Naive thymus-derived CD8-positive, alpha-beta T cell (primary cell): ENCODE measurements around the gene NHLH2. TPM values are rescaled to one million over a fixed set of nuclear protein-coding genes. Genes with fewer than 3 reads are reported as not detected.

Source experiments
- ATAC-seq, 2 donors: fragments of 150-1000 bp; cut with Tn5 transposase in 1 of 2; sonication (Bioruptor Pico), chemical (Tn5 transposase) in 1 of 2; 1 replicate in 1 of 2; 2 replicates in 1 of 2; pipeline ENCODE4 v1.10.0; 2021; ENCODE audit warnings: mild to moderate bottlenecking in 2 of 2, moderate library complexity in 2 of 2
- POLR2A ChIA-PET: fragments of 350-600 bp; sonication (Branson Sonifier 250); formaldehyde crosslinking; loops from one replicate; lab custom pipeline; 2021; ENCODE audit warnings: antibody characterized with exemption; lab: Charles Lee
- DNase-seq, 10 donors: peaks; one replicate each; pipeline versions ENCODE4 v3.0.0 to v3.0.0-alpha.2; 2020 to 2022
- H3K27ac Mint-ChIP-seq, 10 donors: one replicate each; pipeline ENCODE4 v1.8.0; 2020 to 2022; ENCODE audit warnings: mild to moderate bottlenecking in 10 of 10, mixed read lengths in 10 of 10, moderate library complexity in 4 of 10, inconsistent platforms in 1 of 10
- H3K27me3 Mint-ChIP-seq, 5 donors: one replicate each; pipeline ENCODE4 v1.8.0; 2021 to 2022; ENCODE audit warnings: mixed read lengths in 5 of 5
- H3K36me3 Mint-ChIP-seq, 3 donors: one replicate each; pipeline ENCODE4 v1.8.0; 2020 to 2022; ENCODE audit warnings: mixed read lengths in 3 of 3, mild to moderate bottlenecking in 2 of 3, inconsistent platforms in 1 of 3
- H3K4me1 Mint-ChIP-seq, 4 donors: one replicate each; pipeline ENCODE4 v1.8.0; 2021 to 2022; ENCODE audit warnings: mixed read lengths in 4 of 4
- H3K4me3 Mint-ChIP-seq, 10 donors: one replicate each; pipeline ENCODE4 v1.8.0; 2020 to 2022; ENCODE audit warnings: mild to moderate bottlenecking in 10 of 10, mixed read lengths in 10 of 10, moderate library complexity in 6 of 10, inconsistent platforms in 1 of 10
- H3K9me3 Mint-ChIP-seq, 9 donors: one replicate each; pipeline ENCODE4 v1.8.0; 2020 to 2022; ENCODE audit warnings: mixed read lengths in 9 of 9, mild to moderate bottlenecking in 3 of 9, inconsistent platforms in 1 of 9, moderate library complexity in 1 of 9
- polyA plus RNA-seq, 3 donors: library from polyadenylated mRNA; unstranded; fragments of 300-500 nt; fragmentation: Illumina TruSeq; gene quantifications; one replicate each; pipeline ENCODE4 v1.2.3, GENCODE V29; 2021
- total RNA-seq, 8 experiments: library from RNA in 2 of 8; stranded (reverse) in 2 of 8; gene quantifications; one replicate each; pipeline ENCODE4 v1.2.3 and lab custom pipeline; 2021 to 2026

The NHLH2 gene
- total RNA-seq (not detected), polyA plus RNA-seq (not detected), total RNA-seq (lab: John Stamatoyannopoulos, UW) (0 to 0.17 (median 0) reads per million in 6 experiments)

DNA sequence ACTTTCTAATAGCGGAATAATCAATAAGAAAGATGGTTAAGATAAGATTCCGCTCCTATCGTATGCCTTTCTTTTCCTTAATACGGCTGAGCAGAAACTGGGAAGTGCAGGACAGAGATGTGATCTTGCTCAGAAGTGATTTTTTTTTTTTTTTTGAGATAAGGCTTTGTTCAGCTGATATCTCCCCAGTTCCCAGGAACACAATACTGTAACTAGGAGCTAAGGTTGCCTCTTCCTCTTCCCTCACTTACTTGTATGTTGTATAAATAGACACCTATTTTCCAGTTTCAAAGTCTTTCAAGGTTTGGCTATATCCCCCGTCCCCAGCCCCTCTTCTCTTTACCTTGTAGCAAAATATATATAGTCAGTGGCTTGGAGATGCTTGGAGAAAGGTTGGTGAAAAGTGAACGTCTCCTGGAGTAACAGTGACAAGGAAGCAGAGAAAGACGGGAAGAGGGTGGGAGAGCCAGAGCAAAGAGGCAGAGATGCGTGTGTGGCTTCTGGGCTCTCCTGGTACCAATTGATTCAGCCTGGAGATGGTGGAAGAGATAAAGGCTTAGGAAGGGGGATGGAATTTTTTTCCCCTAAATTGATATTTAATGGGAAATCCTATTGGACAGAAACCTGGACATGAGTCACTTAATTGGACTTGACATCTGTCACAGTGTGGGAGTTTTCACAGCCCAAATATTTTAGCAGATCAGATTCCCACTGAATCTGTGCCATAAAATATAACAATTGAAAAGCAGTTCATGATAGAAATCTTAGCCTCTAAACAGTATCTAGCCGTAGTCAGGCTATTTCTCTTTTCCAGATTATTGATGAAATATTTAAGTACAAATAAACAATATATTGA, at the start of gene NHLH2:
Gene NHLH2 (minus strand): TSS at position 522 of the 856 bp plus-strand sequence. CDS start 2,754 bp downstream, outside the sequence.
- peaks cover 41 to 85% (median 47%) of the 10 kb centered on the region in 5 donors for H3K27me3 Mint-ChIP-seq
- ATAC-seq = no peak
- POLR2A ChIA-PET = no interaction called here
- DNase-seq = no peak
- H3K4me1 Mint-ChIP-seq = peaks cover 2 to 12% (median 7%) of the 10 kb centered on the region in 4 donors
- H3K27ac Mint-ChIP-seq = no peak within 1 kb of the TSS
- peak within 1 kb of the TSS in 4 of 10 donors; percentile 46 to 56 (median 48) for H3K4me3 Mint-ChIP-seq
- peaks cover 0 to 7% (median 0%) of the 10 kb centered on the region in 9 donors for H3K9me3 Mint-ChIP-seq
- H3K36me3 Mint-ChIP-seq = no peaks in the 10 kb centered on the region

DNA sequence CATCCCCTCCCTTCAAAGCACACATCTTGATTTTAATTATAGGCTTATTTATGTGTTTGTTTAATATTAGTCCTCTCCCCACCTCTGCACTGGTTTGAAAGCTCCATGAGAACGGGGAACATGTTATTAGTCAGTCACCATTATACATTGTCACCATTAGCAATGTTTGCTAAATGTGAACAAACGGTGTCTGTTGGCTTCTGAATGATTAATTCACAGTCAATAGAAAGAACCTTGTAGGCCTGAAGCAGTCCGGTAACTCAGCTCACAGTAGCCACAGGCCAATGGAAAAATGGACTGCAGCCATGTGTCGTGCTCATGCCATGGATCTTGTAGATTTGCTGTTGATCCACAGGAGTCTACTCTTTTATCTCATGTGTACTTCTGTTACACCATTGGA, 49.7 kb upstream of the NHLH2 start:
- DNase-seq (no peak), ATAC-seq (no peak)
- H3K9me3 Mint-ChIP-seq = no peaks in the 10 kb centered on the region
- H3K36me3 Mint-ChIP-seq = no peaks in the 10 kb centered on the region
- H3K4me3 Mint-ChIP-seq = no peak overlapping the region
- POLR2A ChIA-PET = no interaction called here
- no peaks in the 10 kb centered on the region for H3K4me1 Mint-ChIP-seq
- H3K27ac Mint-ChIP-seq = no peak overlapping the region
- peaks cover 0 to 18% (median 3%) of the 10 kb centered on the region in 5 donors for H3K27me3 Mint-ChIP-seq

DNA sequence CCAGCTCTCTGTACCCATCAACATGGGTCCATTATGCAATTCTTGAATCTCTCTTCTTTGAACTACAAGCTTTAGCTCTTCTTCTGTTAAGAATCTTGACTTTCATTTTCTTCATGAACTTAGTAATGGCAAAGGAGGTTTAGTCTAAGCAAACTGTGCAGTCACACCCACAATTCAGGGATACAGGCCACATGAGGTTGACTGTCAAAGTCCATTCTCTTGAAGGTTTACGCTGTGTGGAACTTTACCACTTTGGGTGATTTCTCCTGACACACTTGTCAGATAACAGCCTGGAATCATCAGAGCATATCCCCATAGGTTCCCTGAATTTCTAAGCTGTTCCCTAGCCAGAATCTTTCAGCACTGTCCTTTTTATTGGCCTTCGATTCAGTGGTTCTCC, 48.0 kb upstream of the NHLH2 start:
- no peak for DNase-seq
- H3K9me3 Mint-ChIP-seq = no peaks in the 10 kb centered on the region
- H3K27me3 Mint-ChIP-seq = peaks cover 0 to 19% (median 3%) of the 10 kb centered on the region in 5 donors
- no peaks in the 10 kb centered on the region for H3K36me3 Mint-ChIP-seq
- POLR2A ChIA-PET = no interaction called here
- H3K4me3 Mint-ChIP-seq = no peak overlapping the region
- no peak overlapping the region for H3K27ac Mint-ChIP-seq
- no peaks in the 10 kb centered on the region for H3K4me1 Mint-ChIP-seq
- ATAC-seq = no peak

DNA sequence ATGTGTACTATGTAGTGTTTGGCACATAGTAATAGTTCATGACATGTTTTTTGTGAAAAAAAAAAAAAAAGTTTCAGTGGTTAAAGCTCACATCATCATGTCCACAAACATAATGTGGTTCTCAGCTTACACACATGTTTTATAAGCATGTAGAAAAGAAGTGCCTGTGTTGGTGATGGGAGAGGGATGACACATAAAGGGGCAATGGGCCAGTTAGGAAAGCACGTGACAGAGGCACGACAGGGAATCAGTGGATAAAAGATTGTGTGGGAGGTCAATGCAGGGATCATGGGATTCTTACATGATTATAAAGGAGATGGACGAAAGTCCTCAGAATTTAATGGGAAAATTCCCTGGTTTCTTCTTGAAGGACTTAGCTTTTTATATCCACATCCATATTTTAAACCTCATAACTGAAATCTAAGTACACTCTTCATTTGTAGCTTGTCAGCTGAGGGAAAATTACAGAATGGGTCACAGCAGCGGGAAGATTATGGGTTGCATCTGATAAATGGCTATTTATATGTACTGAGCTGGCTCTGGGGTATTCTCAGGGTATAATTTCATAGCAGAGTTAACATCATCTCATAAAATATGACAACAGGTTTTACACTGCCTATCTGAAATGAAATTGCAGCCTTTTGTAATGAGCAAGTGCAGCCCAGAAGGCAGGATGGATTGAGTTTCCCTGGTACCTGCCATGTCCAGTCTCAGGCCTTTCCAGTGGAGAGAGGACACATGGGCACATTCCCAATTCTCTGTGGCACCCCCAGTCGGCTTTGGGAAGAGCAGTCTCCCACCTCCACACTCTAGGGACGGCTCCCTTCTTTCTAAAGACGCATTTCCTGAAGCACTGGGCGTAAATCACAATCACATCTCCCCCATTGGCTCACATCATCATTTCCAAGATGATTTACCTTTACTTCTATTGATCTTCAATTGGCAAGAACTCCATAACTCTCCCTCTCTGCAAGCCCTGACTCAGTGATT, 42.3 kb upstream of the NHLH2 start:
- DNase-seq (no peak), ATAC-seq (no peak)
- Mint-ChIP-seq H3K27me3 (peaks cover 6 to 17% (median 11%) of the 10 kb centered on the region in 5 donors), H3K9me3 (no peaks in the 10 kb centered on the region), H3K36me3 (no peaks in the 10 kb centered on the region), H3K4me3 (no peak overlapping the region), H3K27ac (no peak overlapping the region), H3K4me1 (no peaks in the 10 kb centered on the region)
- POLR2A ChIA-PET = no interaction called here

DNA sequence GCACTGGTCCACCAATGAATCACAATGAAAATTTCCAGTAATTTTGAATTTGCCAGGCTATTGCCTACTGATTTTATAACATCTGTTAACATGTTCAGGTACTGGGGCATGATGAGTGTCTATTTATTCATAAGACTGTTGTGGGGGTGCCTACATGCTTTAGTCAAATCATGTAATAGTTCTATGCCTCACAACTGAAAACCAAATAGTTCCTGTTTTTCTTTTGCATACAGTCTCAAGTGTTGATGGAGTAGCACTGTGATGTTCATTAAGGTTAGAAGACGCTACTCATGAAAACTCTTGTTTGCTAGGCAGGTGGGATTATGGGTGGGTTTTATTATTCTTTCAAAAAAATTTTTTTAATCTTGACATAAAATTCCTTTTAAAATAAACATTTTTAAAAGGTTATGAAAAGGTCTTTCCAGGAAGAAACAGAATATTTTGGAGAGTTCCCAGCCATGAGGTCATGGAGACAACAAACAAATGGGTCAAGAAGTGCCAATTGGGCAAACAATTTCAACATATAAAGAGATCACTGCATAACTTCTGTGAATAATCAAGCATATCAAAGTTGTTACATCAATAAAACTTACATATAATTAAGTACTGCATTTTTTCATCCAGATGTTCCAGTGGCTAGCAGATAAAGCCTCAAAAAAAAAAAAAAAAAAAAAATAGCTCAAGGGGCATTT, 40.2 kb upstream of the NHLH2 start:
- Mint-ChIP-seq H3K4me1 (no peaks in the 10 kb centered on the region), H3K9me3 (no peaks in the 10 kb centered on the region), H3K36me3 (no peaks in the 10 kb centered on the region), H3K27ac (no peak overlapping the region), H3K4me3 (no peak overlapping the region), H3K27me3 (peaks cover 6 to 23% (median 16%) of the 10 kb centered on the region in 5 donors)
- POLR2A ChIA-PET = no interaction called here
- DNase-seq (no peak), ATAC-seq (no peak)

DNA sequence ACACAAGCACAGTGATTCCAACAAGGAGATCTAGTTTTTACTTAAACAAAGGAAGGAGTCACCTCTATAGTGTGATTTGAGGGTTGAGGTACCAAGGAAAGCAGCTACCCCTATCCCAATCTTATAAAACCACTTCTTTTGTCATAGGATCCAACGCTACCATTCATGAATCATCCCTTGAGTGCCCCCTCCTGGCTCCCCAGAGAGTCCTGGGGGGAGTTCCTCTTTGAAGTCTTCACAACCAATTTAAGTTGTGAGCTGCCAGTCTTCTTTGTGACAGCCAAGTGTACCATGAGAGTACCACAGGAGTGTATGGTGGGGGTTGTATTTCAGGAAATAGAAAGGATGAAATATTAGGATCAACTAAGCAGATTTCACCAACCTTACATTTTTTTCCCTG, 39.1 kb upstream of the NHLH2 start:
- no peaks in the 10 kb centered on the region for H3K9me3 Mint-ChIP-seq
- POLR2A ChIA-PET = no interaction called here
- H3K4me1 Mint-ChIP-seq = no peaks in the 10 kb centered on the region
- H3K27ac Mint-ChIP-seq = no peak overlapping the region
- no peak for ATAC-seq
- no peak overlapping the region for H3K4me3 Mint-ChIP-seq
- H3K36me3 Mint-ChIP-seq = no peaks in the 10 kb centered on the region
- peaks cover 6 to 26% (median 20%) of the 10 kb centered on the region in 5 donors for H3K27me3 Mint-ChIP-seq
- no peak for DNase-seq

DNA sequence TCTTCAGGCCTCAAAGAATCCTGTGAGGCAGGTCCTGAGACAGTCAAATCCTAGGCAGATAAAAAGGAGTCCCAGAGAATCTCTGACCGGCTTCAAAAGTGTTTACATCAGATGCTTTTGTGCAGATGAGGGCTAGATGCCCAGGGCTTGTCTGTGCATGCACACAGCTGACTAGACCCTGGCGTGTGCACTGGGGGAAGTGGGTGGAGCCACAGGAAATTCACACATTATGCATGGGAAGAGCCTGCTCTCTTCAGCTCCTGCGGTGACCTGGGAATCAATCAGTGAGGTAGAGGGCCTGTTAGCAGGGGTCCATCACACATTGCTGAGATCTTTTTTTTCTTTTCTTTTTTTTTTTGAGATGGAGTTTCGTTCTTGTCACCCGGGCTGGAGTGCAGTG, 36.6 kb upstream of the NHLH2 start:
- H3K27ac Mint-ChIP-seq = no peak overlapping the region
- H3K4me3 Mint-ChIP-seq = no peak overlapping the region
- POLR2A ChIA-PET = no interaction called here
- no peaks in the 10 kb centered on the region for H3K36me3 Mint-ChIP-seq
- peaks cover 11 to 30% (median 28%) of the 10 kb centered on the region in 5 donors for H3K27me3 Mint-ChIP-seq
- ATAC-seq = no peak
- DNase-seq = no peak
- H3K9me3 Mint-ChIP-seq = no peaks in the 10 kb centered on the region
- no peaks in the 10 kb centered on the region for H3K4me1 Mint-ChIP-seq

DNA sequence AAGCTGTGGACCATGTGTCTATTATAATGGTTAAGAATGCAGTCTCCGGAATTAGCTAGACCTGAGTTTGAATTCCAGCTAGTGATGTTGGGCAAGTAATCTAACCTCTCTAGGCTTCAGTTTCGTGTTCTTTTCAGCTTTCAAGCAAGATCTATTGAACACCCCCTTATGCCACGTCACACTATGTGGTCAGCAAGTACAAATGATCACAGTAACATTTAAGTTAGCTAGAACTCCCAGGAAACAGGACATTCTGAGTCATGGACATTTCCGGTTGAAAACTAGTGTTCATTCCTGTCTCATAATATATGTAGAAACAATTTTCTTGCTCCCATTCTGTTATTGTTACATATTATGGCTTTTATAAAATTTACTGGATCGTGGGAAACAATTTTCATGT, 34.0 kb upstream of the NHLH2 start:
- H3K4me1 Mint-ChIP-seq = no peaks in the 10 kb centered on the region
- no peaks in the 10 kb centered on the region for H3K36me3 Mint-ChIP-seq
- no peaks in the 10 kb centered on the region for H3K9me3 Mint-ChIP-seq
- ATAC-seq = no peak
- H3K27me3 Mint-ChIP-seq = peaks cover 11 to 37% (median 27%) of the 10 kb centered on the region in 5 donors
- no peak for DNase-seq
- H3K27ac Mint-ChIP-seq = no peak overlapping the region
- H3K4me3 Mint-ChIP-seq = no peak overlapping the region
- POLR2A ChIA-PET = no interaction called here

DNA sequence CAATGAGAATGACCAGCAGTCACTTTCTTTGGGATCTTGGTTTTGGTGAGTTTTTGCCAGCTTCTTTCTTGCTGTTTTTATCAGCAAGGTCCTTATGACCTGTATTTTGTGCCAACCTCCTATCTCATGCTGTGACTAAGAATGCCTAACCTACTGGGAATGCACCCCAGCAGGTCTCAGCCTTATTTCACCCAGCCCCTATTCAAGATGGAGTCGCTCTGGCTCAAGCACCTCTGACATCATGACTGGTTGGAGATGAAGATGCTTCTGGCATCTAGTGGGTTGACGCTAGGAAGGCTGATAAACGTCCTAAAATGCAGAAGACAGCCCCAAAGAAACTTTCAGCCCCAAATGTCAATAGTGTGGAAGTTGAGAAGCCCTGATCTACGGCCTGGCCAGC, 33.6 kb upstream of the NHLH2 start:
- Mint-ChIP-seq H3K9me3 (no peaks in the 10 kb centered on the region), H3K27ac (no peak overlapping the region), H3K4me3 (no peak overlapping the region), H3K36me3 (no peaks in the 10 kb centered on the region), H3K4me1 (no peaks in the 10 kb centered on the region), H3K27me3 (peaks cover 11 to 37% (median 27%) of the 10 kb centered on the region in 5 donors)
- DNase-seq = no peak
- no peak for ATAC-seq
- POLR2A ChIA-PET = no interaction called here

DNA sequence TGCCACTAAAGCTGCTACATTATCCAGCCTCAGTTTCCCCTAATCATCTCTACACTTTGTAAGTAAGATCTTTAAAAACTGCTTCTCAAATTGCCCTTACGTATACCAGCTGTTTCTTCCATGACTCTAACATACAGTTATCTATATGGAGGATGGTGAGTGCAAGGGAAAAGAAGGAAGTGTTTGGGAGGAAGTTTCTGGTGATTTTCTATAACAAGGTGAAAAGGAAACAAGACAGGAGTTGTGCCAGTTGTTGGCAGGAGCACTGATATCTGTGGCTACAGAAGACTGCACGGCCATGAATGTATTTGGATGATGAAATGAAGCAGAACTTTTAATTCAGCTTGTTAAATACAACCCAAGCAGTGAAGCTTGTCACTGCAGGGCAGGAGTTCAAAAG, 32.3 kb upstream of the NHLH2 start:
- ATAC-seq (no peak), DNase-seq (no peak)
- Mint-ChIP-seq H3K4me1 (no peaks in the 10 kb centered on the region), H3K4me3 (no peak overlapping the region), H3K9me3 (no peaks in the 10 kb centered on the region), H3K36me3 (no peaks in the 10 kb centered on the region), H3K27me3 (peaks cover 13 to 37% (median 25%) of the 10 kb centered on the region in 5 donors), H3K27ac (no peak overlapping the region)
- POLR2A ChIA-PET = no interaction called here

DNA sequence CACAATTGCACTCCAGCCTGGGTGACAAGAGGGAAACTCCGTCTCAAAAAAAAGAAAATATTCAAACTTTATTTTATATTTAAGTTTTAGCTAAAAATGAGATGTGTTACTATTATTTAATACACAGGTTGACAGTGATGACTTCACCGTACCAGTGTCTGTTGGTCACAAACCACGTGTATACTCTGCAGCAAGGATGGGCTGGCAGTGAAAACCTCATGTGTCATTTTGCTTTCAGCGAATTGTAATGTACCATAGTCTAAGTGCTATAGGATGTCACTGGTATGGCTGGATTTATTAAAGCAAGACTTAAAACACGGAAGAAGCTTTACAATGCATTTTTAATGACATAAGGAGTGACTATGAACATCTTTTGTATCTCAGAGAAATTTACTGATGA, 28.1 kb upstream of the NHLH2 start:
- H3K4me3 Mint-ChIP-seq = no peak overlapping the region
- DNase-seq = no peak
- ATAC-seq = no peak
- peaks cover 10 to 29% (median 24%) of the 10 kb centered on the region in 5 donors for H3K27me3 Mint-ChIP-seq
- H3K36me3 Mint-ChIP-seq = no peaks in the 10 kb centered on the region
- H3K4me1 Mint-ChIP-seq = no peaks in the 10 kb centered on the region
- no peak overlapping the region for H3K27ac Mint-ChIP-seq
- H3K9me3 Mint-ChIP-seq = no peaks in the 10 kb centered on the region
- POLR2A ChIA-PET = interaction anchor here (0.6 kb wide), 1 partner anchor 67 kb away, joined by 4 read pairs; no protein-coding TSS in a partner anchor

DNA sequence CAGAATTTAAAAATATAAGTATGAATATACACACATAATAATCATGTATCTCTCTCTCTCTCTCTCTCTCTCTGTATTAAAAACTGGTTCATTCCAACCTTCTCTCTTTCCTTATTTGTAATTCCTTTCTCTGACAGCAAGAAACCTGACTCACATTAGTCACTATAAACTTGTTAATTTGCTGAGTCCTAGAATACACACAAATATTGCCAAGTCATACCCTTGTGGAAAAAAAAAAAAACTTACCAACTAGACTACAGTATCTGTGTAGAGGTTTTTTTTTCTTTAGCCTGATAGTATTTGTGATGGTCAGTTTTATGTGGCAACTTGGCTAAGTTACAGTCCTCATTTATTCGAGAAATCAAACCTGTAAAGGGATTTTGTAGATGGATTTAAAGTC, 26.3 kb upstream of the NHLH2 start:
- H3K4me3 Mint-ChIP-seq = no peak overlapping the region
- no peak for ATAC-seq
- no peak overlapping the region for H3K27ac Mint-ChIP-seq

More for the DNA sequence above, 26.3 kb upstream of the NHLH2 start:
- DNase-seq = no peak
- POLR2A ChIA-PET = no interaction called here
- H3K36me3 Mint-ChIP-seq = peaks cover 0 to 3% (median 0%) of the 10 kb centered on the region in 3 donors
- peaks cover 5 to 31% (median 18%) of the 10 kb centered on the region in 5 donors for H3K27me3 Mint-ChIP-seq
- H3K4me1 Mint-ChIP-seq = no peaks in the 10 kb centered on the region
- H3K9me3 Mint-ChIP-seq = no peaks in the 10 kb centered on the region
